ENCODE data around the gene YDJC. TPM values are rescaled to one million over a fixed set of nuclear protein-coding genes. Genes with fewer than 3 reads are reported as not detected.

Gene YDJC
- total and polyA plus RNA-seq, 2 of the 13 experiments (the other 11 are each of a cell fraction or from before 2014, with no cell fraction given) = 15.3 to 32.0 TPM

DNA sequence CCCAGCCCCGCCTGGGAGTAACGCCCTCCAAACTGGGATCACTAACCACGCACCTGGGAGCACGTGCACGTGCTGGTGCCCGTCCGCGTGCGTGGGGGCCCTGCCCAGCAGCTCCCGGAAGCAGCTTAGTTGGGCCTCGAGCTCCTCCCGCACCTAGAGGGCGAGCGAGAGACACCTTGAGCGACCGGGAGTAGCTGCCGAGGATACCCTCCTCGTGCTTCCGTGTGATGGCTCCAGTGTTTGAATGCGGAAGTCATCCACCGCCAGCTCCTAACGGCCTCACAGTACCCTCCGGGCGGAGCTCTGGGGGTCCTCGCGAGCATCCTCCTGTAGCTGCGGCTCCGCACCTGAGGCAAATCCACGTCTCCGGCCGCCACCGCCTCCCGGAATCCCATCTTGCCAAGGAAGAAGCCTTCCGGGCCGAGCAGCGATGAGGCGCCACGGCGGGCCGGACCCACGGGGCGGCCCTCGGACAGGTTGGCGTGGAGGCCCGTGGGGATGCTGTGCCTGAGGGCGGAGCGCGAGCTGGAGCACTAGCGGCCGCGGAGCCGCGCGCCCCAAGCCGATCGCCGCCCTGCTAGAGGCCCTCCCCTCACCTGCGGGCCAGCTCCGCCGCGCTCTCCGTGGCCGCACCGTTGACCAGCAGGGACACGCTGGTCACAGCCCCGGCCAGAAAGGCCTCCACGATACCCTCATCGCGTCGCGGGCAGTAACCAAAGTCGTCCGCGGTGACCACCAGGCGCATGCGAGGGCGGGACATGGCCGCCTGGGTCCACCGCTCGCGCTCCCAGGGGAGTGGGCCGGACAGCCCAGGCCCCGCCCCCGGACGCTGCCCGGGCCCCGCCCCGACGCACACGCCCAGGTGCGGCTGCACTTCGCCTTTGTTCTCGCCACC is at the start of gene YDJC (continued):
- peak; percentile 36; the same call in 1 of the 2 replicates for TF ChIP-seq ZHX2 (IDR thresholded peaks at IDR 0.05; ENCODE audit: low read depth)
- TF ChIP-seq ZHX2 (CRISPR knock-in tag; IDR thresholded peaks at IDR 0.05; ENCODE audit: borderline replicate concordance) = peak; percentile 77; the same call in 1 of the 2 replicates
- TF ChIP-seq CAMTA2 (CRISPR knock-in tag; IDR thresholded peaks at IDR 0.05; ENCODE audit: borderline replicate concordance) = no peak
- TF ChIP-seq ZMYM4 (CRISPR knock-in tag; IDR thresholded peaks at IDR 0.05) = peak; percentile 74
- no peak for TF ChIP-seq ZNF572 (CRISPR knock-in tag; IDR thresholded peaks at IDR 0.05)
- TF ChIP-seq, protein P1, sequence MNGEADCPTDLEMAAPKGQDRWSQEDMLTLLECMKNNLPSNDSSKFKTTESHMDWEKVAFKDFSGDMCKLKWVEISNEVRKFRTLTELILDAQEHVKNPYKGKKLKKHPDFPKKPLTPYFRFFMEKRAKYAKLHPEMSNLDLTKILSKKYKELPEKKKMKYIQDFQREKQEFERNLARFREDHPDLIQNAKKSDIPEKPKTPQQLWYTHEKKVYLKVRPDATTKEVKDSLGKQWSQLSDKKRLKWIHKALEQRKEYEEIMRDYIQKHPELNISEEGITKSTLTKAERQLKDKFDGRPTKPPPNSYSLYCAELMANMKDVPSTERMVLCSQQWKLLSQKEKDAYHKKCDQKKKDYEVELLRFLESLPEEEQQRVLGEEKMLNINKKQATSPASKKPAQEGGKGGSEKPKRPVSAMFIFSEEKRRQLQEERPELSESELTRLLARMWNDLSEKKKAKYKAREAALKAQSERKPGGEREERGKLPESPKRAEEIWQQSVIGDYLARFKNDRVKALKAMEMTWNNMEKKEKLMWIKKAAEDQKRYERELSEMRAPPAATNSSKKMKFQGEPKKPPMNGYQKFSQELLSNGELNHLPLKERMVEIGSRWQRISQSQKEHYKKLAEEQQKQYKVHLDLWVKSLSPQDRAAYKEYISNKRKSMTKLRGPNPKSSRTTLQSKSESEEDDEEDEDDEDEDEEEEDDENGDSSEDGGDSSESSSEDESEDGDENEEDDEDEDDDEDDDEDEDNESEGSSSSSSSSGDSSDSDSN (CRISPR knock-in tag; IDR thresholded peaks at IDR 0.05) = peak; percentile 79
- TF ChIP-seq ZC3H4 (CRISPR knock-in tag; IDR thresholded peaks at IDR 0.05; ENCODE audit: borderline replicate concordance) = peak; percentile 86; the same call in 1 of the 2 replicates
- peak; percentile 74; the same call in 1 of the 2 replicates for TF ChIP-seq ZNF780A (CRISPR knock-in tag; IDR thresholded peaks at IDR 0.05)
- TF ChIP-seq, protein P2, sequence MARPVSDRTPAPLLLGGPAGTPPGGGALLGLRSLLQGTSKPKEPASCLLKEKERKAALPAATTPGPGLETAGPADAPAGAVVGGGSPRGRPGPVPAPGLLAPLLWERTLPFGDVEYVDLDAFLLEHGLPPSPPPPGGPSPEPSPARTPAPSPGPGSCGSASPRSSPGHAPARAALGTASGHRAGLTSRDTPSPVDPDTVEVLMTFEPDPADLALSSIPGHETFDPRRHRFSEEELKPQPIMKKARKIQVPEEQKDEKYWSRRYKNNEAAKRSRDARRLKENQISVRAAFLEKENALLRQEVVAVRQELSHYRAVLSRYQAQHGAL (CRISPR knock-in tag; IDR thresholded peaks at IDR 0.05; ENCODE audit: not compliant biosample characterization) = peak; percentile 80
- TF ChIP-seq RFXANK (CRISPR knock-in tag; IDR thresholded peaks at IDR 0.05) = no peak
- TF ChIP-seq ZNF326 (CRISPR knock-in tag; IDR thresholded peaks at IDR 0.05; ENCODE audit: borderline replicate concordance) = no peak
- peak; percentile 74 for TF ChIP-seq ZNF563 (CRISPR knock-in tag; IDR thresholded peaks at IDR 0.05)
- TF ChIP-seq SUZ12 (IDR thresholded peaks at IDR 0.05; ENCODE audit: low read depth, low read length) = no peak
- TF ChIP-seq, protein P3, sequence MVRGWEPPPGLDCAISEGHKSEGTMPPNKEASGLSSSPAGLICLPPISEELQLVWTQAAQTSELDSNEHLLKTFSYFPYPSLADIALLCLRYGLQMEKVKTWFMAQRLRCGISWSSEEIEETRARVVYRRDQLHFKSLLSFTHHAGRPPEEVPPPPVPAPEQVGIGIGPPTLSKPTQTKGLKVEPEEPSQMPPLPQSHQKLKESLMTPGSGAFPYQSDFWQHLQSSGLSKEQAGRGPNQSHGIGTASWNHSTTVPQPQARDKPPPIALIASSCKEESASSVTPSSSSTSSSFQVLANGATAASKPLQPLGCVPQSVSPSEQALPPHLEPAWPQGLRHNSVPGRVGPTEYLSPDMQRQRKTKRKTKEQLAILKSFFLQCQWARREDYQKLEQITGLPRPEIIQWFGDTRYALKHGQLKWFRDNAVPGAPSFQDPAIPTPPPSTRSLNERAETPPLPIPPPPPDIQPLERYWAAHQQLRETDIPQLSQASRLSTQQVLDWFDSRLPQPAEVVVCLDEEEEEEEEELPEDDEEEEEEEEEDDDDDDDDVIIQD (CRISPR knock-in tag; IDR thresholded peaks at IDR 0.05; ENCODE audit: low read depth) = 0 out of 2 replicates have a peak, but pooled peaks have one; percentile 20
- TF ChIP-seq KLF9 (CRISPR knock-in tag; IDR thresholded peaks at IDR 0.05; ENCODE audit: low read depth) = 0 out of 2 replicates have a peak, but pooled peaks have one; percentile 62
- TF ChIP-seq ZNF570 (CRISPR knock-in tag; IDR thresholded peaks at IDR 0.05; ENCODE audit: borderline replicate concordance) = peak; percentile 86; the same call in 1 of the 2 replicates
- peak; percentile 87 for TF ChIP-seq ISX (CRISPR knock-in tag; conservative IDR thresholded peaks at IDR 0.05)
- TF ChIP-seq ZNF350 (CRISPR knock-in tag; IDR thresholded peaks at IDR 0.05; ENCODE audit: borderline replicate concordance, low read depth) = peak; percentile 88
- peak; percentile 88 for TF ChIP-seq ZNF331 (CRISPR knock-in tag; IDR thresholded peaks at IDR 0.05)
